ENCODE measurements around the gene MICAL2.
A peak's percentile ranks its signal among the peaks of the same experiment; 100 is the strongest.

MICAL2 gene

GRCh38 chr11:12099132-12099873, 11.1 kb upstream of the MICAL2 start:
- no peak for DNase-seq

- no peak for DNase-seq
These were observed 10.0 kb upstream of the MICAL2 start for GRCh38 chr11:12100429-12100828.

GRCh38 chr11:12100841-12101242, 9.5 kb upstream of the MICAL2 start:
- DNase-seq = peak; percentile 70

GRCh38 chr11:12101318-12101717, 9.1 kb upstream of the MICAL2 start:
- DNase-seq = no peak

- no peak for DNase-seq
These were observed 7.6 kb upstream of the MICAL2 start for GRCh38 chr11:12102588-12103410.

- DNase-seq = no peak
These were observed 6.8 kb upstream of the MICAL2 start for GRCh38 chr11:12103411-12104225.

- no peak for DNase-seq
These were observed 4.9 kb upstream of the MICAL2 start for GRCh38 chr11:12105471-12105870.

GRCh38 chr11:12106101-12106500, 4.3 kb upstream of the MICAL2 start:
- no peak for DNase-seq

- DNase-seq = no peak
These were observed 3.9 kb upstream of the MICAL2 start for GRCh38 chr11:12106501-12106900.

GRCh38 chr11:12108875-12109453, 1.4 kb upstream of the MICAL2 start:
- no peak for DNase-seq

GRCh38 chr11:12109591-12110196, 696 bp upstream of the MICAL2 start:
- DNase-seq = no peak

- DNase-seq = no peak
These were observed 541 bp downstream of the MICAL2 start for GRCh38 chr11:12110714-12111548.

GRCh38 chr11:12111549-12112520, 1.4 kb downstream of the MICAL2 start:
- peak; percentile 38 for DNase-seq

GRCh38 chr11:12112750-12113149, 2.4 kb downstream of the MICAL2 start:
- no peak for DNase-seq

GRCh38 chr11:12113294-12113693, 2.9 kb downstream of the MICAL2 start:
- DNase-seq = no peak

GRCh38 chr11:12114193-12115033, 4.0 kb downstream of the MICAL2 start:
- DNase-seq = no peak

- DNase-seq = no peak
These were observed 6.1 kb downstream of the MICAL2 start for GRCh38 chr11:12116425-12117032.

- no peak for DNase-seq
These were observed 6.8 kb downstream of the MICAL2 start for GRCh38 chr11:12117200-12117599.

GRCh38 chr11:12117611-12118010, 7.2 kb downstream of the MICAL2 start:
- peak; percentile 39 for DNase-seq
